MM.1S (cell line): ENCODE results near the gene RPUSD4.

Source experiments
- CTCF ChIP-seq: fragments of 300-600 bp; sonication (generic); IDR thresholded peaks from 2 replicates; pipeline ENCODE4 v1.5.1; 2016; ENCODE audit warnings: antibody characterized with exemption, low read length, mixed read lengths
- EZH2phosphoT487 ChIP-seq: fragments of 300-600 bp; sonication (generic); IDR thresholded peaks from 2 replicates; pipeline ENCODE4 v1.6.1; 2018; ENCODE audit warnings: antibody characterized with exemption, low read length

GRCh38 chr11:126246636-126247035, 35.2 kb upstream of the RPUSD4 start:
- TF ChIP-seq CTCF (no peak), EZH2phosphoT487 (no peak)
